SK-N-DZ (cell line): Measurements from ENCODE around the gene SLC6A13. TPM values are rescaled to one million over a fixed set of nuclear protein-coding genes. Genes with fewer than 3 reads are reported as not detected.
"Not testable (repeated sequence)": the region's sequence is repeated elsewhere in the genome, so short reads cannot be mapped to it uniquely, and the experiment has no call there.

Source experiments
- DNase-seq: peaks from one replicate; pipeline ENCODE4 v3.0.0-alpha.2; 2015; ENCODE audit warnings: low spot score
- polyA plus RNA-seq, 2 experiments: library from polyadenylated mRNA; depleted of rRNA; stranded (reverse); fragments of >200 nt; gene quantifications; 2 replicates each; pipeline ENCODE4 v1.2.3, GENCODE V29; 2014

Gene SLC6A13
- 0.23 TPM in 1 of 2 replicates, not detected in the other for polyA plus RNA-seq (2014; cell fraction: cytosol; rRNA removed)
- 0.25 TPM in 1 of 2 replicates, not detected in the other for polyA plus RNA-seq (2014; cell fraction: nucleus; rRNA removed)

GRCh38 chr12:262817-263216 lies at the start of gene SLC6A13:
Gene SLC6A13 (minus strand): TSS chr12:262836. CDS start chr12:260052, 2,784 bp downstream.
- no peak for DNase-seq

GRCh38 chr12:308511-308910 lies 45.9 kb upstream of the SLC6A13 start:
- DNase-seq: no peak

- DNase-seq: no peak
Observed at GRCh38 chr12:307406-307805, 44.8 kb upstream of the SLC6A13 start.

GRCh38 chr12:304805-305204 lies 42.2 kb upstream of the SLC6A13 start:
- no peak for DNase-seq

- not testable (repeated sequence) for DNase-seq
Observed at GRCh38 chr12:302766-303165, 40.1 kb upstream of the SLC6A13 start.

DNA sequence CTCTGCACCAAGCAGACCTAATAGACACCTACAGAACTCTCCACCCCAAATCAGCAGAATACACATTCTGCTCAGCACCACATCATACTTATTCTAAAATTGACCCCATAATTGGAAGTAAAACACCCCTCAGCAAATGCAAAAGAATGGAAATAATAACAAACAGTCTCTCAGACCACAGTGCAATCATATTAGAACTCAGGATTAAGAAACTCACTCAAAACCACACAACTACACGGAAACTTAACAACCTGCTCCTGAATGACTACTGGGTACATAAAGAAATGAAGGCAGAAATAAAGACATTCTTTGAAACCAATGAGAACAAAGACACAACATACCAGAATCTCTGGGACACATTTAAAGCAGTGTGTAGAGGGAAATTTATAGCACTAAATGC lies 37.5 kb upstream of the SLC6A13 start:
- DNase-seq: not testable (repeated sequence)

DNA sequence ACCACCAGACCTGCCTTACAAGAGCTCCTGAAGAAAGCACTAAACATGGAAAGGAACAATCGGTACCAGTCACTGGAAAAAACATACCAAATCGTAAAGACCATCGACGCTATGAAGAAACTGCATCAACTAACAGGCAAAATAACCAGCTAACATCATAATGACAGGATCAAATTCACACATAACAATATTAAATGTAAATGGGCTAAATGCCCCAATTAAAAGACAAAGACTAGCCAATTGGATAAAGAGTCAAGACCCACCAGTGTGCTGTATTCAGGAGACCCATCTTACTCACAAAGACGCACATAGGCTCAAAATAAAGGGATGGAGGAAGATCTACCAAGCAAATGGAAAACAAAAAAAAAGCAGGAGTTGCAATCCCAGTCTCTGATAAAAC lies 36.9 kb upstream of the SLC6A13 start:
- not testable (repeated sequence) for DNase-seq

- not testable (repeated sequence) for DNase-seq
Observed at GRCh38 chr12:298059-298458, 35.4 kb upstream of the SLC6A13 start.

GRCh38 chr12:295132-295531 lies 32.5 kb upstream of the SLC6A13 start:
- no peak for DNase-seq

DNA sequence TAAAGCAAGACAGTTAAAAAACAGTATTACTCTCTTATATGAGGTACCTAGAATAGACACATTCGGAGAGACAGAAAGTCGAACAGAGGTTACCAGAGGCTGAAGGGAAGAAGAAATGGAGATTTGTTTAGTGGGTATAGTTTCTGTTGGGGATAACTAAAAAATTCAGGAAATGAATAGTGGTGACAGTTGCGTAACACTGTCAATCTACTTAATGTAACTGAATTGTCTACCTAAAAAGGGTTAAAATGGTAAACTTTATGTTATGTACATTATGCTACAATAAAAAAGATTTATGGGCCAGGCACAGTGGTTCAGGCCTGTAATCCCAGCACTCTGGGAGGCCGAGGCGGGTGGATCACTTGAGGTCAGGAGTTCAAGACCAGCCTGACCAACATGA lies 30.6 kb upstream of the SLC6A13 start:
- DNase-seq: no peak

- no peak for DNase-seq
Observed at GRCh38 chr12:292186-292585, 29.6 kb upstream of the SLC6A13 start.

- DNase-seq: no peak
Observed at GRCh38 chr12:291153-291723, 28.6 kb upstream of the SLC6A13 start.

- DNase-seq: no peak
Observed at GRCh38 chr12:288687-289086, 26.1 kb upstream of the SLC6A13 start.

- no peak for DNase-seq
Observed at GRCh38 chr12:286531-287300, 24.1 kb upstream of the SLC6A13 start.

DNA sequence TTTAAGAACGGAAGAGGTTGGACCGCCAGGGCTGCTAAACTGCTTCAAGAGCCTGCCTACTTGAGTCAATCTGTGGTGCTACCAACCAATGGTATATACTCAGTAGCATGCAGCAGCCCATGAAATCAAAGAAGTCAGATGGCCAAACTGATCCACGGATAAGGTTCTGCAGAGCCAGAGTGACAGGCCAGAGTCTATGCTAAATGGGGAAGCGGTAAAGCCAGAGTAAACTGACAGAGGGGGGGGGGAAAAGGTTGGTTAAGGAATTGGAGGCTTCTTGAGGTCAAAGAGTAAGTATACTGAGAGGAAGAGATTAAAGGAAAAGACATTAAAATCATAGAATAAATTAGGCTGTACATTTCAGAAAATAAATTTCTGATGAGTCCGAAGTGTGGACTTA lies 15.4 kb upstream of the SLC6A13 start:
- no peak for DNase-seq

DNA sequence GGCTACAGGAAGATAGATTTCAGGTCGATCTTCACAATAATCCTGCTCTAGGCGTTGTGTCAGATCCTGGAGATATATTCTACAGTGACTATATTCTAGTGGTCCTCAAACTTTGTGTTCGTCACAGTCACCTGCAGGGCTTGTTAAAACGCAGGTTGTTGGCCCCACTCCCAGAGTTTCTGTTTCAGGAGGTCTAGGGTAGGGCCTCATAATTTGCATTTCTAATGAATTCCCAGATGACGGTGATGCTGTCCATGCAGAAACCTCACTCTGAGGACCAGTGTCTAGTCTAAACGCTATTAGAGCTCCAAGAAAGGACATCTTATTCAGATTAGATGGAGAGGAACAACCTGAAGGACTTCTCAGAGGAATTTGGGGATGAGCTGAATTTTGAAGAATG lies 13.2 kb upstream of the SLC6A13 start:
- no peak for DNase-seq

DNA sequence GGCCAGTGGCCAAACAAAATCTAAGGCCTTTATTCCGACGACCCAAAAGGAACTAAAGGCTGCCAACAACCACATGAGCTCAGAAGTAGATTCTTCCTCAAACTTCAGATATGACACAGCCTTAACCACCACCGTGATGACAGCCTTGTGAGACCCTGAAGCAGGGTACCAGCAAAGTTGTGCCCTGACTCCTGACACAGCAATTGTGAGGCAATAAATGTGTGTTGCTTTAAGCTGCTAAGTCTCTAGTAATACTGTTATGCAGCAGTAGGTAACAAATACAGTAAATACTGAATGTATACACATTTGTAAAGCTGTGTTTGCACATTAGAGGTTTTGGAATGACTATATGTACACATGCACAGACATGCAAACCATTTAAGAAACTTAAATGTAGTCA lies 10.7 kb upstream of the SLC6A13 start:
- no peak for DNase-seq

GRCh38 chr12:272942-273341 lies 10.3 kb upstream of the SLC6A13 start:
- no peak for DNase-seq

- no peak for DNase-seq
Observed at GRCh38 chr12:271161-271560, 8.5 kb upstream of the SLC6A13 start.

DNA sequence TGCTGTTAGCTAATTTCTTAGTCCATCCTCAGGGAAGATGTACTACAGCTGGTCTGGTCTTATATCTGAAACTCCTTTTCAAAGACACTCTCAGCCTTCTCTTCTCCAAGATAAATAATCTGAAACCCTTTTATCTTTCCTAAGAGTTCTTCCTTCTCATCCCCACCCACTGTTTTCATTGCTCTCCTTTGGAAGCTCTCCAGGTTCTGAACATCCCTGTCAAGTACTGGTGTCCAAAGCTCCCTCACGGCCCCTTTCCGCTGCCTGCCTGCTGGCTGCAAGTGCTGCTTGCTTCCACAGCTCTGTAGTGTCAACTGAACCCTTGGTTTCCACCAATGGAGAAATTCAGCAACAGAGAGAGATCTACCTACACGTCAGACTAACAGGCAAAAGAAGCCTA lies 6.6 kb upstream of the SLC6A13 start:
- no peak for DNase-seq

GRCh38 chr12:268483-268840 lies 5.8 kb upstream of the SLC6A13 start:
- peak; percentile 76 for DNase-seq

GRCh38 chr12:267581-268482 lies 5.2 kb upstream of the SLC6A13 start:
- DNase-seq: peak; percentile 66
